ENCODE data around the gene ACKR3. TPM values are rescaled to one million over a fixed set of nuclear protein-coding genes. Genes with fewer than 3 reads are reported as not detected.

The ACKR3 gene
- total and polyA plus RNA-seq, 2 experiments from 2014 or later, result 1.0 to 3.0 TPM

DNA sequence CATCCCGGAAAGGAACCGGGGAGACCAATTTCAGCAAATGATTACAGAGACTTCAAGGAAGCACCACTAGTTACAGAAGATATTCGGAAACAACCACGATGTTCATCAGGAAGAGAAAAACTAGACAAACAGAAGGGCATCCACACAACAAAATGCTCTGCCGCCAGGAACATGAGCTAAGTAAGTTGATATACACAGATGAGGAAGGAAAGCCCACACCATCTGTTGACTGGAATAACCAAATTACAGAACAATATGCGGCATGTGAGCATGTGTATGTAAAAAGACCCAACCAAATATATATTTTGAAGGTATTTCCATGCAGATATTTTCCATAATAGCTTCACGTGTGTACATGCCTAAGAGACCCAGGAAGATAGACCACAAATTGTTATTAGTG, 47.0 kb downstream of the ACKR3 start:
- Mint-ChIP-seq H3K27me3 (ENCODE audit: insufficient read depth, low read depth, poor library complexity) (peaks cover 6% of the 10 kb centered on the region), H3K4me3 (no peak overlapping the region), H3K4me1 (peaks cover 7% of the 10 kb centered on the region; the same call in 1 of the 3 replicates), H3K27ac (no peak overlapping the region), H3K36me3 (ENCODE audit: low read depth) (no peaks in the 10 kb centered on the region), H3K9me3 (no peaks in the 10 kb centered on the region)
- Histone ChIP-seq H2AFZ (no peak overlapping the region), H3K4me3 (no peak overlapping the region), H3K4me1 (ENCODE audit: insufficient read depth) (no peaks in the 10 kb centered on the region), H3K9me2 (ENCODE audit: insufficient read depth) (no peaks in the 10 kb centered on the region), H4K20me1 (replicated peaks; ENCODE audit: insufficient read depth) (no peaks in the 10 kb centered on the region), H3F3A (replicated peaks; ENCODE audit: low read depth) (no peaks in the 10 kb centered on the region), H3K79me2 (replicated peaks; ENCODE audit: insufficient read depth) (no peaks in the 10 kb centered on the region), H3K27ac (ENCODE audit: low read depth) (no peak overlapping the region), H3K36me3 (ENCODE audit: insufficient read depth) (no peaks in the 10 kb centered on the region), H3K27me3 (ENCODE audit: insufficient read depth) (no peaks in the 10 kb centered on the region), H3K4me2 (no peak overlapping the region)
- TF ChIP-seq JUNB (IDR thresholded peaks at IDR 0.05; ENCODE audit: unreplicated experiment), result no peak
- TF ChIP-seq, protein P1, sequence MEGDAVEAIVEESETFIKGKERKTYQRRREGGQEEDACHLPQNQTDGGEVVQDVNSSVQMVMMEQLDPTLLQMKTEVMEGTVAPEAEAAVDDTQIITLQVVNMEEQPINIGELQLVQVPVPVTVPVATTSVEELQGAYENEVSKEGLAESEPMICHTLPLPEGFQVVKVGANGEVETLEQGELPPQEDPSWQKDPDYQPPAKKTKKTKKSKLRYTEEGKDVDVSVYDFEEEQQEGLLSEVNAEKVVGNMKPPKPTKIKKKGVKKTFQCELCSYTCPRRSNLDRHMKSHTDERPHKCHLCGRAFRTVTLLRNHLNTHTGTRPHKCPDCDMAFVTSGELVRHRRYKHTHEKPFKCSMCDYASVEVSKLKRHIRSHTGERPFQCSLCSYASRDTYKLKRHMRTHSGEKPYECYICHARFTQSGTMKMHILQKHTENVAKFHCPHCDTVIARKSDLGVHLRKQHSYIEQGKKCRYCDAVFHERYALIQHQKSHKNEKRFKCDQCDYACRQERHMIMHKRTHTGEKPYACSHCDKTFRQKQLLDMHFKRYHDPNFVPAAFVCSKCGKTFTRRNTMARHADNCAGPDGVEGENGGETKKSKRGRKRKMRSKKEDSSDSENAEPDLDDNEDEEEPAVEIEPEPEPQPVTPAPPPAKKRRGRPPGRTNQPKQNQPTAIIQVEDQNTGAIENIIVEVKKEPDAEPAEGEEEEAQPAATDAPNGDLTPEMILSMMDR (conservative IDR thresholded peaks at IDR 0.05; ENCODE audit: low read depth in 2 of 2), result no peak
- TF ChIP-seq NANOG (IDR thresholded peaks at IDR 0.05; ENCODE audit: borderline replicate concordance), result no peak
- no peak for TF ChIP-seq ZNF114 (CRISPR knock-in tag; IDR thresholded peaks at IDR 0.05)
- no peak for TF ChIP-seq EZH2phosphoT487 (IDR thresholded peaks at IDR 0.05; ENCODE audit: unreplicated experiment)
- TF ChIP-seq, protein P2, sequence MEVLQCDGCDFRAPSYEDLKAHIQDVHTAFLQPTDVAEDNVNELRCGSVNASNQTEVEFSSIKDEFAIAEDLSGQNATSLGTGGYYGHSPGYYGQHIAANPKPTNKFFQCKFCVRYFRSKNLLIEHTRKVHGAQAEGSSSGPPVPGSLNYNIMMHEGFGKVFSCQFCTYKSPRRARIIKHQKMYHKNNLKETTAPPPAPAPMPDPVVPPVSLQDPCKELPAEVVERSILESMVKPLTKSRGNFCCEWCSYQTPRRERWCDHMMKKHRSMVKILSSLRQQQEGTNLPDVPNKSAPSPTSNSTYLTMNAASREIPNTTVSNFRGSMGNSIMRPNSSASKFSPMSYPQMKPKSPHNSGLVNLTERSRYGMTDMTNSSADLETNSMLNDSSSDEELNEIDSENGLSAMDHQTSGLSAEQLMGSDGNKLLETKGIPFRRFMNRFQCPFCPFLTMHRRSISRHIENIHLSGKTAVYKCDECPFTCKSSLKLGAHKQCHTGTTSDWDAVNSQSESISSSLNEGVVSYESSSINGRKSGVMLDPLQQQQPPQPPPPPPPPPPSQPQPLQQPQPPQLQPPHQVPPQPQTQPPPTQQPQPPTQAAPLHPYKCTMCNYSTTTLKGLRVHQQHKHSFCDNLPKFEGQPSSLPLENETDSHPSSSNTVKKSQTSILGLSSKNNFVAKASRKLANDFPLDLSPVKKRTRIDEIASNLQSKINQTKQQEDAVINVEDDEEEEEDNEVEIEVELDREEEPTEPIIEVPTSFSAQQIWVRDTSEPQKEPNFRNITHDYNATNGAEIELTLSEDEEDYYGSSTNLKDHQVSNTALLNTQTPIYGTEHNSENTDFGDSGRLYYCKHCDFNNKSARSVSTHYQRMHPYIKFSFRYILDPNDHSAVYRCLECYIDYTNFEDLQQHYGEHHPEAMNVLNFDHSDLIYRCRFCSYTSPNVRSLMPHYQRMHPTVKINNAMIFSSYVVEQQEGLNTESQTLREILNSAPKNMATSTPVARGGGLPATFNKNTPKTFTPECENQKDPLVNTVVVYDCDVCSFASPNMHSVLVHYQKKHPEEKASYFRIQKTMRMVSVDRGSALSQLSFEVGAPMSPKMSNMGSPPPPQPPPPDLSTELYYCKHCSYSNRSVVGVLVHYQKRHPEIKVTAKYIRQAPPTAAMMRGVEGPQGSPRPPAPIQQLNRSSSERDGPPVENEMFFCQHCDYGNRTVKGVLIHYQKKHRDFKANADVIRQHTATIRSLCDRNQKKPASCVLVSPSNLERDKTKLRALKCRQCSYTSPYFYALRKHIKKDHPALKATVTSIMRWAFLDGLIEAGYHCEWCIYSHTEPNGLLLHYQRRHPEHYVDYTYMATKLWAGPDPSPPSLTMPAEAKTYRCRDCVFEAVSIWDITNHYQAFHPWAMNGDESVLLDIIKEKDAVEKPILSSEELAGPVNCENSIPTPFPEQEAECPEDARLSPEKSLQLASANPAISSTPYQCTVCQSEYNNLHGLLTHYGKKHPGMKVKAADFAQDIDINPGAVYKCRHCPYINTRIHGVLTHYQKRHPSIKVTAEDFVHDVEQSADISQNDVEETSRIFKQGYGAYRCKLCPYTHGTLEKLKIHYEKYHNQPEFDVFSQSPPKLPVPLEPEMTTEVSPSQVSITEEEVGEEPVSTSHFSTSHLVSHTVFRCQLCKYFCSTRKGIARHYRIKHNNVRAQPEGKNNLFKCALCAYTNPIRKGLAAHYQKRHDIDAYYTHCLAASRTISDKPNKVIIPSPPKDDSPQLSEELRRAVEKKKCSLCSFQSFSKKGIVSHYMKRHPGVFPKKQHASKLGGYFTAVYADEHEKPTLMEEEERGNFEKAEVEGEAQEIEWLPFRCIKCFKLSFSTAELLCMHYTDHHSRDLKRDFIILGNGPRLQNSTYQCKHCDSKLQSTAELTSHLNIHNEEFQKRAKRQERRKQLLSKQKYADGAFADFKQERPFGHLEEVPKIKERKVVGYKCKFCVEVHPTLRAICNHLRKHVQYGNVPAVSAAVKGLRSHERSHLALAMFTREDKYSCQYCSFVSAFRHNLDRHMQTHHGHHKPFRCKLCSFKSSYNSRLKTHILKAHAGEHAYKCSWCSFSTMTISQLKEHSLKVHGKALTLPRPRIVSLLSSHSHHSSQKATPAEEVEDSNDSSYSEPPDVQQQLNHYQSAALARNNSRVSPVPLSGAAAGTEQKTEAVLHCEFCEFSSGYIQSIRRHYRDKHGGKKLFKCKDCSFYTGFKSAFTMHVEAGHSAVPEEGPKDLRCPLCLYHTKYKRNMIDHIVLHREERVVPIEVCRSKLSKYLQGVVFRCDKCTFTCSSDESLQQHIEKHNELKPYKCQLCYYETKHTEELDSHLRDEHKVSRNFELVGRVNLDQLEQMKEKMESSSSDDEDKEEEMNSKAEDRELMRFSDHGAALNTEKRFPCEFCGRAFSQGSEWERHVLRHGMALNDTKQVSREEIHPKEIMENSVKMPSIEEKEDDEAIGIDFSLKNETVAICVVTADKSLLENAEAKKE (CRISPR knock-in tag; IDR thresholded peaks at IDR 0.05), result no peak
- TF ChIP-seq ZNF331 (CRISPR knock-in tag; IDR thresholded peaks at IDR 0.05; ENCODE audit: low read depth), result no peak
- TF ChIP-seq STAT1 (IDR thresholded peaks at IDR 0.05; ENCODE audit: unreplicated experiment), result no peak
- TF ChIP-seq EZH2 (IDR thresholded peaks at IDR 0.05; ENCODE audit: low read depth, unreplicated experiment), result no peak
- no peak for TF ChIP-seq POLR2AphosphoS5 (IDR thresholded peaks at IDR 0.05; ENCODE audit: low read depth)
- DNase-seq (ENCODE audit: low spot score) (no peak), ATAC-seq (no peak)

Data from GM23338 (cell line).